HG03280 (cell line): ENCODE measurements around the gene BCO1.

ENCODE experiments used
- ATAC-seq: cut with Tn5 transposase; IDR thresholded peaks from one replicate; pipeline ENCODE4 v1.9.1; 2021; ENCODE audit warnings: mild to moderate bottlenecking, moderate library complexity; ENCODE audit not compliant: unreplicated experiment

BCO1 gene

GRCh38 chr16:81275064-81275532, 36.6 kb downstream of the BCO1 start:
- ATAC-seq, result no peak

GRCh38 chr16:81275795-81276194, 37.3 kb downstream of the BCO1 start:
- no peak for ATAC-seq

- no peak for ATAC-seq
Observed at GRCh38 chr16:81276323-81276722, 37.8 kb downstream of the BCO1 start.

- no peak for ATAC-seq
Observed at GRCh38 chr16:81277541-81278080, 39.1 kb downstream of the BCO1 start.

- no peak for ATAC-seq
Observed at GRCh38 chr16:81278526-81278925, 40.0 kb downstream of the BCO1 start.

GRCh38 chr16:81279392-81279791, 40.9 kb downstream of the BCO1 start:
- ATAC-seq, result no peak

GRCh38 chr16:81280393-81280792, 41.9 kb downstream of the BCO1 start:
- no peak for ATAC-seq

- ATAC-seq, result no peak
Observed at GRCh38 chr16:81283044-81283443, 44.6 kb downstream of the BCO1 start.

GRCh38 chr16:81284995-81285600, 46.6 kb downstream of the BCO1 start:
- no peak for ATAC-seq

- no peak for ATAC-seq
Observed at GRCh38 chr16:81286190-81286589, 47.7 kb downstream of the BCO1 start.

- ATAC-seq, result no peak
Observed at GRCh38 chr16:81291117-81291516, 52.6 kb downstream of the BCO1 start.

GRCh38 chr16:81292936-81293335, 54.4 kb downstream of the BCO1 start:
- no peak for ATAC-seq

GRCh38 chr16:81293909-81294802, 55.7 kb downstream of the BCO1 start:
- no peak for ATAC-seq

GRCh38 chr16:81296631-81297030, 58.1 kb downstream of the BCO1 start:
- no peak for ATAC-seq

- no peak for ATAC-seq
Observed at GRCh38 chr16:81307770-81308169, 69.3 kb downstream of the BCO1 start.

GRCh38 chr16:81310045-81310644, 71.7 kb downstream of the BCO1 start:
- ATAC-seq, result no peak

GRCh38 chr16:81311762-81312161, 73.3 kb downstream of the BCO1 start:
- no peak for ATAC-seq

- no peak for ATAC-seq
Observed at GRCh38 chr16:81313701-81314602, 75.5 kb downstream of the BCO1 start.

GRCh38 chr16:81314603-81315270, 76.2 kb downstream of the BCO1 start, which contains the start of gene GAN:
GAN (plus strand) TSS chr16:81314962; CDS start chr16:81315114, 152 bp downstream.
- ATAC-seq, result peak; percentile 94
